Ovary (tissue), 9 donors: ENCODE measurements around the gene CHD9NB. TPM values are rescaled to one million over a fixed set of nuclear protein-coding genes. Genes with fewer than 3 reads are reported as not detected.
A peak's percentile ranks its signal among the peaks of the same experiment; 100 is the strongest.
"Not testable (repeated sequence)": the region's sequence is repeated elsewhere in the genome, so short reads cannot be mapped to it uniquely, and the experiment has no call there.

Experiments used
- DNase-seq, 5 donors: peaks; one replicate each; pipeline ENCODE4 v3.0.0-alpha.2; 2019 to 2020
- H3K27ac ChIP-seq, 2 donors: fragments of 200-600 bp; one replicate each; pipeline versions ENCODE4 v1.5.1 to v1.8.0; 2019 to 2022
- H3K27me3 ChIP-seq: fragments of 200-600 bp; one replicate; pipeline ENCODE4 v1.8.0; 2022
- H3K36me3 ChIP-seq: fragments of 200-600 bp; sonication (generic); one replicate; pipeline ENCODE4 v1.5.1; 2019
- H3K4me1 ChIP-seq: one replicate; pipeline ENCODE4 v1.8.1; 2013; ENCODE audit warnings: mild to moderate bottlenecking, moderate library complexity; ENCODE audit not compliant: insufficient read depth
- H3K4me3 ChIP-seq: fragments of 200-600 bp; sonication (generic); one replicate; pipeline ENCODE4 v1.5.1; 2017
- H3K9me3 ChIP-seq, 2 donors: fragments of 200-600 bp in 1 of 2; sonication (generic) in 1 of 2; one replicate each; pipeline versions ENCODE4 v1.5.1 to v1.8.1; 2013 to 2019; ENCODE audit warnings: mild to moderate bottlenecking in 1 of 2, moderate library complexity in 1 of 2
- EP300 ChIP-seq: sonication (generic); formaldehyde crosslinking; IDR thresholded peaks from one replicate; pipeline ENCODE4 v1.6.1; 2017; ENCODE audit warnings: antibody characterized with exemption
- POLR2A ChIP-seq: fragments of 450-650 bp; IDR thresholded peaks from one replicate; pipeline ENCODE4 v1.6.1; 2017; ENCODE audit warnings: antibody characterized with exemption, mild to moderate bottlenecking, moderate library complexity
- WGBS, 3 donors: extraction: QIAGEN DNeasy Blood & Tissue Kit in 1 of 3; methylation state at CpG; one replicate each; pipeline versions ENCODE4 v1.1.5 to v1.1.7; 2013 to 2017; 5-methylcytosine and 5-hydroxymethylcytosine counted together
- intact Hi-C, 4 donors: fragments of 100-400 bp; cut with DNase I; formaldehyde crosslinking; loops; one replicate each; pipeline versions ENCODE4 v1.11.0 to v1.15.1; 2022 to 2023
- polyA plus RNA-seq, 2 donors: library from polyadenylated mRNA; stranded (reverse); fragments of 200-250 nt in 1 of 2; fragments of 350-450 nt in 1 of 2; fragmentation: Illumina TruSeq in 1 of 2; extraction: RNeasy Lipid Tissue Mini Kit (QIAGEN cat#74804) in 1 of 2; gene quantifications; one replicate each; pipeline ENCODE4 v1.2.3, GENCODE V29; 2013 to 2014
- total RNA-seq, 7 donors: library from RNA; depleted of rRNA in 2 of 7; stranded (reverse); fragments of >200 nt in 2 of 7; fragmentation: NEBNext Ultra II Directional in 3 of 7; extraction: Animal tissue kit (Norgen Biotek cat#: 25700) in 3 of 7; gene quantifications; one replicate each; pipeline versions ENCODE4 v1.1.0 to v1.2.4, GENCODE V29; 2016 to 2023
- TF ChIP-seq, protein P1 (sequence below), 3 donors: fragments of 450-650 bp in 2 of 3; fragments of 200-600 bp in 1 of 3; IDR thresholded peaks; one replicate each; pipeline versions ENCODE4 v1.5.1 to v1.8.0; 2016 to 2022; ENCODE audit warnings: antibody characterized with exemption in 3 of 3, mild to moderate bottlenecking in 1 of 3
- donor health status: DM: no; HTN: no; CAD: no; lungs with moderate emphysema.
- donor health status: DM: no; HTN: no; CAD: no.
- donor health status: Bipolar disorder and iron deficiency.
- donor health status: DM: yes; HTN: yes; CAD: no.
- donor health status: DM: no; HTN: no; CAD: no.
- donor health status: DM: yes; HTN: yes; CAD: no.

CHD9NB gene
- total and polyA plus RNA-seq, 9 donors: 0.15 to 91.1 (median 1.6) TPM; not detected in 1

DNA sequence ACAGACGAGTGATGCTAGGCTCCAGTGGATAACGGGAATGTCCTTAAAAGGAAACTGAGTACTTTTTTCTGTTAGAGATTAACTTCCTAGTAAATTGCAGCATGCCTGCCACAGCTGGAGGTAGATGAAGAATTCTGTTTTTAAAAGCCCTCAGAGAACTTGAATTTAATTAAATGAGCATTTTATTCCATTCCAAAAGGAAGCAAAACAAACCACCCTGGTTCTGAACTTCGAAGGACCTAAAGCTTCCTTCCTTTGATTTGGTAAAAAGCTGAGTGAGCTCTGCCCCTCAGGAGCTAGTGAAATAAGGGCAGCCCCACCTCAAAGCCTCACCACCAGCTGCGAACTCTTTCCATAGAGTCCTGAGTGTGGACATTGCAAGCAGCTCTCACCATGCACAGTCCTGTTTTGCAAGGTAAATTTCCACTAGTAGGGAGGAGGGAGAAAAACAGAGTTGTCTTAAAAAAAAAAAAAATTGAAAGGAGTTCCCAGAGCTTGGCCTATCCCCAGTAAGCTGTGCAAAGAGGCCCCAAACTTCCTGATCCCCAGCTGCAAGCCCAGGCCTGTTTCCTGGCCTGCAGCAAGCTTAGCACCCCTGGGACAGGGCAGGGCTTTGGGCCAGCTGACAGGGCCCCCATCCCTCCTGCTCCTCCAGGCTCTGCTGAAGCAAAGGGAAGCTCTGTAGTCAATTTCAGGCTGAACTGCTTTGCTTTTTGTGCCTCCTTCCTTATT lies 11.2 kb downstream of the CHD9NB start:
- DNase-seq: peak; percentile 42 to 80 (median 55)
- Histone ChIP-seq H3K36me3 (no peaks in the 10 kb centered on the region), H3K4me3 (no peak overlapping the region), H3K4me1 (peaks cover 1% of the 10 kb centered on the region), H3K9me3 (no peaks in the 10 kb centered on the region), H3K27me3 (no peaks in the 10 kb centered on the region), H3K27ac (peak overlapping the region in 1 of 2 donors; percentile 6)
- TF ChIP-seq EP300: no peak
- TF ChIP-seq, protein P1, sequence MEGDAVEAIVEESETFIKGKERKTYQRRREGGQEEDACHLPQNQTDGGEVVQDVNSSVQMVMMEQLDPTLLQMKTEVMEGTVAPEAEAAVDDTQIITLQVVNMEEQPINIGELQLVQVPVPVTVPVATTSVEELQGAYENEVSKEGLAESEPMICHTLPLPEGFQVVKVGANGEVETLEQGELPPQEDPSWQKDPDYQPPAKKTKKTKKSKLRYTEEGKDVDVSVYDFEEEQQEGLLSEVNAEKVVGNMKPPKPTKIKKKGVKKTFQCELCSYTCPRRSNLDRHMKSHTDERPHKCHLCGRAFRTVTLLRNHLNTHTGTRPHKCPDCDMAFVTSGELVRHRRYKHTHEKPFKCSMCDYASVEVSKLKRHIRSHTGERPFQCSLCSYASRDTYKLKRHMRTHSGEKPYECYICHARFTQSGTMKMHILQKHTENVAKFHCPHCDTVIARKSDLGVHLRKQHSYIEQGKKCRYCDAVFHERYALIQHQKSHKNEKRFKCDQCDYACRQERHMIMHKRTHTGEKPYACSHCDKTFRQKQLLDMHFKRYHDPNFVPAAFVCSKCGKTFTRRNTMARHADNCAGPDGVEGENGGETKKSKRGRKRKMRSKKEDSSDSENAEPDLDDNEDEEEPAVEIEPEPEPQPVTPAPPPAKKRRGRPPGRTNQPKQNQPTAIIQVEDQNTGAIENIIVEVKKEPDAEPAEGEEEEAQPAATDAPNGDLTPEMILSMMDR (IDR thresholded peaks at IDR 0.05): no peak
- TF ChIP-seq POLR2A: no peak
- 40 to 50% (median 45%) methylated on average over 4 of the region's 4 CpGs for WGBS, 3 donors
- intact Hi-C loops: no loop called here

DNA sequence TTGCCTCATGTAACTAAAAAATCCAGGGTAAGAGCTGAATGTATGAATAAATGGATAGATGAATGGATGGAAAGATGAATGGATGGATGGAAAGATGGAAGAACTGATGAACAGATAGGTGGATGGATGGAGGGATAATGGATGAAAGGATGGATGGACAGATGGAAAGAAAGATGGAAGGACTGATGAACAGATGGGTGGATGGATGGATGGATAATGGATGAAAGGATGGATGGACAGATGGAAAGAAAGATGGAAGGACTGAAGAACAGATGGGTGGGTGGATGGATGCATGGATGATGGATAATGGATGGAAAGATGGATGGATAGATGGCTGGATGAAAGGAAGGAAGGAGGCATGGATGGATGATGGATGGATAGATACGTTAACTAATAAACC lies 11.9 kb downstream of the CHD9NB start:
- TF ChIP-seq EP300: no peak
- TF ChIP-seq, protein P1 (IDR thresholded peaks at IDR 0.05): no peak
- TF ChIP-seq POLR2A: no peak
- H3K36me3 ChIP-seq: no peaks in the 10 kb centered on the region
- no peak overlapping the region for H3K27ac ChIP-seq
- H3K4me3 ChIP-seq: no peak overlapping the region
- no peak for DNase-seq
- WGBS, 3 donors: 88 to 100% (median 94%) methylated on average over 1 of the region's 1 CpG
- H3K9me3 ChIP-seq: no peaks in the 10 kb centered on the region
- no peaks in the 10 kb centered on the region for H3K27me3 ChIP-seq
- peaks cover 1% of the 10 kb centered on the region for H3K4me1 ChIP-seq
- intact Hi-C loops: no loop called here

DNA sequence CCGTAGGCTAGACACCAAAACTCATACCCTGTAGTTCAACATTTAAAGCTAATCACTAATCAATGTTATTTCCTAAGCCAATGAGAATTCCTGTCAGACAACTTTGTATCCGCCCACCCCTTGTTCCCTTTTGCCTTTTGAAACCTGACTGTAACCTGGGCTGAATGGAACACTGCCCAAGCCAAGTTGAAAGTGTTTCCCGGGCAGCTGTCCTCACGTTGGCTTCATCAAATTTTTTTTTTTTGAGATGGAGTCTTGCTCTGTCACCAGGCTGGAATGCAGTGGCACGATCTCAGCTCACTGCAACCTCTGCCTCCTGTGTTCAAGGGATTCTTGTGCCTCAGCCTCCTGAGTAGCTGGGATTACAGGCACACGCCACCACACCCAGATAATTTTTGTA lies 16.0 kb downstream of the CHD9NB start:
- WGBS, 3 donors: 78 to 83% (median 79%) methylated on average over 6 of the region's 6 CpGs
- H3K4me3 ChIP-seq, H3K4me1 ChIP-seq, H3K27ac ChIP-seq, H3K9me3 ChIP-seq, intact Hi-C loops, DNase-seq, H3K27me3 ChIP-seq, H3K36me3 ChIP-seq: not testable (repeated sequence)

DNA sequence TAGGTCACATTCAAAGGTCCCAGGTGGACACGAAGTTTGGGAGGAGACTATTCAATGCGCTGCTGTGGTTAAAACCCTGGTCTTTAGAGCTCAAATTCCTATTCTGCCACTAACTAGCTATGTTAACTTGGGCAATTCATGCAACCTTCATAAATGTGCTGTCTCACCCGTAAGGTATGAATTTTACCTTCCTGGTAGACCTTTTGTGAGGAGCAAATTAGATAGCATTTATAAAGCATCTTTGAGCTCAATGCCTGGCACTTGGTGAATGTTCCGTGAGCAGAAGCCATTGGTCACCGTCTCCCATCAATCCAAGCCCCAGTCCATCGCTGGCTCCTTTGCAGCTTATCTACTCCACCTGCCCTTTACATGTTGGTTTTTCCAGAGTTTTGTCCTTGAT lies 16.6 kb downstream of the CHD9NB start:
- no peaks in the 10 kb centered on the region for H3K27me3 ChIP-seq
- H3K4me3 ChIP-seq: no peak overlapping the region
- 85 to 90% (median 86%) methylated on average over 6 of the region's 6 CpGs for WGBS, 3 donors
- no peaks in the 10 kb centered on the region for H3K36me3 ChIP-seq
- intact Hi-C loops: no loop called here
- DNase-seq: no peak
- H3K27ac ChIP-seq: no peak overlapping the region
- no peaks in the 10 kb centered on the region for H3K4me1 ChIP-seq
- H3K9me3 ChIP-seq: no peaks in the 10 kb centered on the region
- TF ChIP-seq POLR2A: no peak
- TF ChIP-seq EP300: no peak
- TF ChIP-seq, protein P1 (IDR thresholded peaks at IDR 0.05): no peak

DNA sequence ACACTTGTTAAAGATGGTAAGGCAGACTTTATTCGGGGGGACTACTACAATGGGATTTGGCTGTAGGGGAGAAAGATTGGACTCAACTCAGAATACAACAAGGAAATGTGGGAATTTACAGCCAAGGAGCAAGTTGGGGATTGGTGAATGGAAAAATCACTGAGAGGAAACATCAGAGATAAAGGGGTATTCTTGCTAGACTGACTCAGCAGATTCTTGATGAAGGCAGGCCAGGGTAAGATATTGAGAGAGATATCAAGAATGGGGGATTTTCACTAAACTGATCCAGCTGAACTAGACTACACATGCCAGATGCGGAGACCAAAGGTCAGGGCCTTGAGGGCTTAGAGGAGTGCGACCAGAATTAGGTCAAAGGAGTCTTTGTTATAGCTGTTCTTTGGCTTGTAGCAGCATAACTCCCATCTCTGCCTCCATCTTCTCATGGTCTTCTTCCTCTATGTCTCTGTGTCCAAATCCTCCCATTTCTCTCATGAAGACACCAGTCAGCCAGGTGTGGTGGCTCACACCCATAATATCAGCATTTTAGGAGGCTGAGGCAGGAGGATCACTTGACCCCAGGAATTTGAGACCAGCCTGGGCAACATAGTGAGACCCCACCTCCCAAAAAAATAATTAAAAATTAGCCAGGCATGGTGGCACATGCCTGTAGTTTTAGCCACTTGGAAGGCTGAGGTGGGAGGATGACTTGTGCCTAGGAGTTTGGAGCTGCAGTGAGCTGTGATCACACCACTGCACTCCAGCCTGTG lies 17.3 kb downstream of the CHD9NB start:
- H3K9me3 ChIP-seq: no peaks in the 10 kb centered on the region
- TF ChIP-seq, protein P1 (IDR thresholded peaks at IDR 0.05): no peak
- TF ChIP-seq EP300 (no peak), POLR2A (no peak)
- no peak overlapping the region for H3K27ac ChIP-seq
- intact Hi-C loops: no loop called here
- H3K4me1 ChIP-seq: no peaks in the 10 kb centered on the region
- no peaks in the 10 kb centered on the region for H3K27me3 ChIP-seq
- no peak for DNase-seq
- 85 to 88% (median 86%) methylated on average over 3 of the region's 3 CpGs for WGBS, 3 donors
- H3K4me3 ChIP-seq: no peak overlapping the region
- H3K36me3 ChIP-seq: no peaks in the 10 kb centered on the region
